ENCODE data around the gene IKZF3. TPM values are rescaled to one million over a fixed set of nuclear protein-coding genes. Genes with fewer than 3 reads are reported as not detected.

IKZF3 gene
- total RNA-seq, 1 donor from 2014 or later: not detected

- Mint-ChIP-seq H3K27ac (no peak overlapping the region), H3K4me3 (ENCODE audit: low read depth) (no peak overlapping the region), H3K9me3 (ENCODE audit: low read depth) (peaks cover 7% of the 10 kb centered on the region), H3K4me1 (ENCODE audit: low read depth) (no peaks in the 10 kb centered on the region), H3K27me3 (peaks cover 20% of the 10 kb centered on the region), H3K36me3 (ENCODE audit: insufficient read depth) (peaks cover 1% of the 10 kb centered on the region)
- no peak for TF ChIP-seq CTCF (IDR thresholded peaks at IDR 0.05; ENCODE audit: unreplicated experiment)
- no peak for DNase-seq (ENCODE audit: low spot score, unreplicated experiment)
Measured at GRCh38 chr17:39841134-39841683, 22.9 kb downstream of the IKZF3 start.

DNA sequence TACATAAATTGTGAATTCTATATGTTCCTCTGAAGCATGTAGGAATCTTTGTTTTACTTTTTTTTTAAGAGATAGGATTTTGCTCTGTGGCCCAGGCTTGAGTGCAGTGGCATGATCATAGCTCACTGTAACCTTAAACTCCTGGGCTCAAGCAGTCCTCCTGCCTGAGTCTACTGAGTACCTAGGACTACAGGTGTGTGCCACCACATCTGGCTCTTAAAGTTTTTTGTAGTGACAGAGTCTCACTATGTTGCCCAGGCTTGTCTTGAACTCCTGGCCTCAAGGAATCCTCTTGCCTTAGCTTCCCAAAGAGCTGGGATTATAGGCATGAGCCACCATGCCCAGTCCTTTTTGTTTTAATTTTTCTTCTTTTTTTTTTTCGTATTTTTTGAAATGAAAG, 25.3 kb downstream of the IKZF3 start:
- Mint-ChIP-seq H3K9me3 (ENCODE audit: low read depth) (peaks cover 10% of the 10 kb centered on the region), H3K36me3 (ENCODE audit: insufficient read depth) (peaks cover 1% of the 10 kb centered on the region), H3K27me3 (peaks cover 17% of the 10 kb centered on the region), H3K4me3 (ENCODE audit: low read depth) (no peak overlapping the region), H3K27ac (no peak overlapping the region), H3K4me1 (ENCODE audit: low read depth) (no peaks in the 10 kb centered on the region)
- DNase-seq (ENCODE audit: low spot score, unreplicated experiment): no peak
- no peak for TF ChIP-seq CTCF (IDR thresholded peaks at IDR 0.05; ENCODE audit: unreplicated experiment)

DNA sequence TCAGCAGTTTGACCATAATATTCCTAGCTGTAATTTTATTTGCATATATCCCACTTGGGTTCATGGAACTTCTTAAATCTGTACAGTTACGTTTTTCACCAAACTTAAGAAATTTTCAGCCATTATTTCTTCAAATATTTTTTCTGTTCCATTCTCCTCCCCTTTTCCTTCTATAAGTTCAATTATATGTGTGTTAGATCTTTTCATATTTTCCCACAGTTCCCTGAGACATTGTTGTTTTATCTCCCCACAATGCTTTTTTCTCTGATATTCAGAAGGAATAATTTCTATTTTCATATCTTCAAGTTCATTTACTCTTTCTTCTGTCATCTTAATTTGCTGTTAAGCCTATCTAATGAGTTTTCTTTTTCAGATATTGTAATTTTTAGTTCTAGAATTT, 26.1 kb downstream of the IKZF3 start:
- peaks cover 10% of the 10 kb centered on the region for H3K9me3 Mint-ChIP-seq (ENCODE audit: low read depth)
- H3K27ac Mint-ChIP-seq: no peak overlapping the region
- DNase-seq (ENCODE audit: low spot score, unreplicated experiment): no peak
- peaks cover 1% of the 10 kb centered on the region for H3K36me3 Mint-ChIP-seq (ENCODE audit: insufficient read depth)
- no peaks in the 10 kb centered on the region for H3K4me1 Mint-ChIP-seq (ENCODE audit: low read depth)
- TF ChIP-seq CTCF (IDR thresholded peaks at IDR 0.05; ENCODE audit: unreplicated experiment): no peak
- H3K27me3 Mint-ChIP-seq: peaks cover 12% of the 10 kb centered on the region
- no peak overlapping the region for H3K4me3 Mint-ChIP-seq (ENCODE audit: low read depth)

DNA sequence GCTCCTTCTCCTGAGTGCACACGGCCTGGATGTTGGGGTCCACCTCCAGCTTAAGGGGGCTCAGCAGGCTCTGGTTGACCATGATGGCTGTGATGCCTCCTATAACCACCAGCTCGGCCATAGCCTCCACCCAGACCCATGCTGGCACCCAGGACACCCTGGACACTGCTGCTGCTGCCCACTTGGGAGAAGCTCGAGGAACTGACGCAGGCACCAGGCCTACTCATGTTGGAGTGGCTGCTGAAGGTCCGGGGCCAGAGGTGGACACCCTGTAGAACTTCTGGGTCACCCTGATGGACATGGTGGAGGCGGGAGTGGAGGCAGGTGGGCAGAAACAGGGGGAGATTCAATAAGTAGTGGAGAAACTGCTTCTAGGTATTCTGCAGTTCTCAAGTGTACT, 28.0 kb downstream of the IKZF3 start:
- TF ChIP-seq CTCF (IDR thresholded peaks at IDR 0.05; ENCODE audit: unreplicated experiment): no peak
- DNase-seq (ENCODE audit: low spot score, unreplicated experiment): no peak
- no peak overlapping the region for H3K4me3 Mint-ChIP-seq (ENCODE audit: low read depth)
- peaks cover 1% of the 10 kb centered on the region for H3K36me3 Mint-ChIP-seq (ENCODE audit: insufficient read depth)
- H3K27me3 Mint-ChIP-seq: peaks cover 5% of the 10 kb centered on the region
- H3K4me1 Mint-ChIP-seq (ENCODE audit: low read depth): no peaks in the 10 kb centered on the region
- H3K27ac Mint-ChIP-seq: no peak overlapping the region
- peaks cover 10% of the 10 kb centered on the region for H3K9me3 Mint-ChIP-seq (ENCODE audit: low read depth)

- peaks cover 10% of the 10 kb centered on the region for H3K9me3 Mint-ChIP-seq (ENCODE audit: low read depth)
- H3K27ac Mint-ChIP-seq: no peak overlapping the region
- no peak for DNase-seq (ENCODE audit: low spot score, unreplicated experiment)
- H3K27me3 Mint-ChIP-seq: no peaks in the 10 kb centered on the region
- no peaks in the 10 kb centered on the region for H3K4me1 Mint-ChIP-seq (ENCODE audit: low read depth)
- no peak overlapping the region for H3K4me3 Mint-ChIP-seq (ENCODE audit: low read depth)
- peaks cover 1% of the 10 kb centered on the region for H3K36me3 Mint-ChIP-seq (ENCODE audit: insufficient read depth)
- TF ChIP-seq CTCF (IDR thresholded peaks at IDR 0.05; ENCODE audit: unreplicated experiment): no peak
Measured at GRCh38 chr17:39835038-39835786, 28.9 kb downstream of the IKZF3 start.

All from progenitor cell of endocrine pancreas (in vitro differentiated cells).